HG02943 (cell line): ENCODE measurements around the gene PHF12.

Experiments
- ATAC-seq: cut with Tn5 transposase; IDR thresholded peaks from one replicate; pipeline ENCODE4 v1.9.1; 2021; ENCODE audit warnings: mild to moderate bottlenecking, low read depth, moderate library complexity; ENCODE audit not compliant: unreplicated experiment

The PHF12 gene

DNA sequence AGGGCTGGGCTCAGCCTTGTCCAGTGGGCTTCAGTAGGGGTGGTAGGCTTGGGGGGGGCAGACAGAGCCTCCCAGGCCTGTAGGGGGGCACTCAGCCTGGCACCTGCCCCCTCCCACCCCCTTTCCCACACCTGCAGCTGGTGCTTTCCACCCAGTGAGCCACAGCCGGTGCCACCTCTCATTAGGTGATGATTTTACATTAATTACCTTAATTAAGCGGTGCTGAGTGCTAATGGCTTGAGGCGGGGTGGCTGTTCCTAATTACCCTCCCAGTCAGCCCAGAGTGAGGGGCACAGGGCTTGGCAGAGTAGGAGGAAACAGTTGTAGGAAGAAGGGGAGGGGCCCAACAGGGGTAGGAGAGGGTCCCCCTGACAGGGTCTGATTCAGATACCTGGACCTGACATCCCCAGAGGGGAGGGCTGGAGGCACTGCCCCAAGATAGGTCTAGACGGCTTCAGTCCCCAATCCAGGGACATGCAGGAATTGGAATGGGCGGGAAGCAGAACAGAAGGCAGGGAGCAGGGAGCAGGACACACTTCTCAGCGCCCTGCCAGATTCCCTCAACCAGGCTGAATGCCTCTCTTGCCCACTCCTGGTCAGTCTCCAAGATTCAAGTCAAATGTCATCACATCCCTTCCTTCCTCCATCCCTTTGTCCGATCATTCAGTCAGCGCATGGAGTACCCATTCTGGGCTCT, 26.5 kb upstream of the PHF12 start:
- ATAC-seq = no peak

DNA sequence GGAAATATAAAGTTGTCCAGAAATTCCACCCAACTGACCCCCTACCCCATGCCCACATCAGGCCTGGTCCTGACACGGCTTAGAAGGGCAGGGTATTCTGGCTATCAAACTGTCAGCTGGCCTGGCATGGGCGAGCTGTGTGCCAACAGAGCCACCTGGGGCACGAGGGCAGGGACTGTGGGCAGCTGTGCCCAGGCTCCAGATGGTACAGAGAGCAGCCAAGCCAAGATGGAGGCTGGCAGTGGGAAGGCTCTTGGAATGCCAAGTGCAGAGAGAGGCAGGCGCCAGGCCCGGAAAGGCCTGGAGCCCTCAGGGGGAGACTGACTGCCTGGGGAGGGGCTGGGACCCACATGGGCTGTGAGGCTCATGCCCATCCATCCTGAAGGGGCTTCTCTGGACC, 24.3 kb upstream of the PHF12 start:
- no peak for ATAC-seq

DNA sequence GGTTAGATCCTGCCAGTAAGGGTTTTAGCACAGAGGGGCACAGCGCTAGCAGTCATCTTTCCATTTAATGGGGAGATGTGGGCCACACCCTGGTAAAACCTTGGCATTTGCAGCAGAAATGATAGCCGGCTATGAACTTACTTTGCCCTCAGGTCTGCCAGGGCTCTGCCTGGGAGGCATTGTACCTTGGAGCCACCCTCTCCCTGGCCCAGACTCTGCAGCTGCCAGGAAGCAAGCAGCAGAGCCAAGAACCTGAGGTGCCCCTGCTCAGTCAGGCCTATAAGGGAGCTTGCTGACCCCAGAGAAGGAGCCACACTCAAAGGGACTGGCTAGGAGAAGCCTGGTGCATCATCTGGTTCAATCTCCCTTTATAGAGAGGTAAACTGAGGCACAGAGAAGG, 23.7 kb upstream of the PHF12 start:
- no peak for ATAC-seq

DNA sequence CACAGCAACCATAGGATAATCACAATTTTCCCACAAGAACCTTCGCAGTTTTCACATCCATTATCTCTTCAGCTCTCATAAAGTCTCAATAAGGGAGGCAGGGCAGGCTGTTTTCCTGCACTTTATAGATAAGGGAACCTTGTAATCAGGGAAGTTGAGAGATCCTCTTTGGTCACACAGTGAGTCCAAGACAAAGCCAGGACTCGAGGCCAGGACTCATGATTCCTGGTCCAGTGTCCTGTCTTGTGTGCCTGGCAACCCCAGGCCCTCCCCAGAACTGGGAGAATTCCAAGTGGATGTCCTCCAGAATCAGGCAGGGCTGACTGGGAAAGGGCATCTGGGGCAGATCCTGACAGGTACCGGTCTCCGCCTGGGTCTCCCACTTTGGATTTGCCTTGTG, 23.1 kb upstream of the PHF12 start:
- no peak for ATAC-seq

DNA sequence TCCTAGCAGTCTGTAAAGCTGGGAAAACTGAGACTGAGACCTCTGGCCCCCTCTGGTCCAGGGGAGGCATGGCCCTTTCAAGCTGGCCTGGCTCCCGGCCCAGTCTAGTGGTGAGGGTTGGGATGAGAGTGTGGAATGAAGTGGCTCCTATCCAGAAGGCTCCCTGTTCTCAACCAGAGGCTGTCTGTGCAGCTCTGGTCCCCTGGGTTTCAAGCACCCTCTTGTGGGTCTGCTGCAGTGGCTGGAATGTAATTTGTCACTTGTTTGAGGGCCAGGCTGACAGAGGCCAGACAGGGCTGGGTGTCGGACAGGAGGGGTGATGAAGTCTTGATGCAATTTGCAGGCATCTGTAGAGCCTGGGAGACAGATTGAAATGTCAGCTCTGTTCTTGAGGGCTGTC, 22.1 kb upstream of the PHF12 start:
- ATAC-seq = no peak

DNA sequence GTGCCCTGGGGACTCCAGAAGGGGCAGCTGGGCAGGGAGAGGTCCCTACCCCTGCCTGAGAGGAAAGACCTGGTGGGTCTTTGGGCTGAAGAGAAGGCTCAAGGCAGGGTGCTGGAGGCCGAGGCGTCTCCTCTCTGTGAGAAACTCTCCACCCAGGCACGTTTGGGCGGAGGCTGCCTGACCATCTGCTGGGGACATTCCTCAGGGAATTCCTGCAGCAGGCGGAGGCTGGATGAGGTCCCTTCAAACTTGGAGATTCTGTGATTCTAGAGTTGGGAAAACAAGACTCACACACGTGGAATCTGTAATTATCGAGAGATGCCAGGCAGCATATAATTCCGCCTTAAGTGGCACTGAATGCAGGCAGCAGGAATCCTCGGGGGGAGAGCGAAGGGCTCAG, 21.1 kb upstream of the PHF12 start:
- ATAC-seq = no peak

DNA sequence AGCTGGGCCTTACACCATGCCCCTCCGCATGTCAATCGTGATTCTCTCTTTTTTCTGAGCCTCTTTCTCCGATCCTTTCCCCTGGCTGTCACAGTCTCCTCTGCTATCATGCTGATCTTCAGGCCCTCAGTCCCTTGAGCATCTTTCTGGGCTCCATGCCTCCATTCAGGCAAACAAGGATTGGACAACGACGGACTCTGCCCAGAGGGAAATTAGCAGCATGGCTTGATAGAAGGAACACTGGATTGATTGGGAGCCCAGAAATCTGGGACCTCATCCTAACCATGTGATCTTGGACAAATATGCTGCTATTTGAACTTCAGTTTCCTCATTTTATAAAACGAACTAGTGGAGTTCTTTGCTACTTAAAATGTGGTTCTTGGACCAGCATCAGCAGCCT, 19.6 kb upstream of the PHF12 start:
- no peak for ATAC-seq

DNA sequence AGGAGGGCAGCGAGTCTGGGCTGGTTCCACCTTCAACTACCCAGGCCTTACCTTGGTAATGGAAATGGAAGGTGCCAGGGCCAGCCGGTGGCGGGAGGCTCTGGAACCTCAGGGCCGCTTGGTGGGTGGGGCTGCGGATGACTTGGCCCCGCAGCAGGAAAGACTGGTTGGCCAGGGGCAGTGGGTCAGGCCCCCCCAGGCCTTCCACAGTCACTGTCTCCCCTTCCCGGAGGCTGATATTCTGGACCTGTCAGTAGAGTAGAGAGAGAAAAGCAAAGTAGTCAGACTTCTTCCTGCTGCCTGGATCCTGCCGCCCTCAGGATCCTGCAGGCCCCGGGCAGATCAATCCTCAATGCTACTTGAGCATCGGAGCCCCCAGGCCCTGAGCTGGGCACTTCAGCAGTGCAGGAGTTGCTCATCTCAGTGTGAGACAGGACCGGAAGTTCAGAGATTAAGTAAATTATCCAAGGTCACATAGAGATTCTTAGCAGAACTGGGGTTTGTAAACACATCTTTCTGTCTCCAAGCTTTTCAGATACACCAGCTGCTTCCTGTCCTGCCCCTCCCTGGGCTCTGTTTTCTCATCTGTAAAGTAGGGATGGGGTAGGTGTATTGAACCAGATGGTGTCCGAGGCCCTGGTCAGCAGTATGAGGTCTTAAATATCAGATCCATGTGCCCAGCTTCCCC, 18.5 kb upstream of the PHF12 start:
- ATAC-seq = no peak

DNA sequence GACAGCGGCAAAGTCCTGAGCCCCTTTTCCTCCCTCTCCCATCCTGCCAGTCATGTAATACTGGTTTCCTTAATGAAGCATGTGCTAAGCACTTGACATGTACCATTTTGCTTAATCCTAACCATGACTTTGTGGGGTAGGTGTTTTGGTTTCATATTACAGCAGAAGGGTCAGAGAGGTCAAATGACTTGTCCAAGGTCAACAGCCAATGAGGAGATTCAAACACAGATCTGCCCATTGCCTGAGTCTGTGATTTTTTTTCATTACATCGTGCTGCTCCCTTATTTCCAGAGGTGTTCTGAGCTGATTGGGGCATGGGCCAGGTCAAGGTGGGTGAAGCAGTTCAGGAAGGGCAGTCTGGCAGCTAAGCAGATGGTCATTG, 17.6 kb upstream of the PHF12 start:
- ATAC-seq = no peak

DNA sequence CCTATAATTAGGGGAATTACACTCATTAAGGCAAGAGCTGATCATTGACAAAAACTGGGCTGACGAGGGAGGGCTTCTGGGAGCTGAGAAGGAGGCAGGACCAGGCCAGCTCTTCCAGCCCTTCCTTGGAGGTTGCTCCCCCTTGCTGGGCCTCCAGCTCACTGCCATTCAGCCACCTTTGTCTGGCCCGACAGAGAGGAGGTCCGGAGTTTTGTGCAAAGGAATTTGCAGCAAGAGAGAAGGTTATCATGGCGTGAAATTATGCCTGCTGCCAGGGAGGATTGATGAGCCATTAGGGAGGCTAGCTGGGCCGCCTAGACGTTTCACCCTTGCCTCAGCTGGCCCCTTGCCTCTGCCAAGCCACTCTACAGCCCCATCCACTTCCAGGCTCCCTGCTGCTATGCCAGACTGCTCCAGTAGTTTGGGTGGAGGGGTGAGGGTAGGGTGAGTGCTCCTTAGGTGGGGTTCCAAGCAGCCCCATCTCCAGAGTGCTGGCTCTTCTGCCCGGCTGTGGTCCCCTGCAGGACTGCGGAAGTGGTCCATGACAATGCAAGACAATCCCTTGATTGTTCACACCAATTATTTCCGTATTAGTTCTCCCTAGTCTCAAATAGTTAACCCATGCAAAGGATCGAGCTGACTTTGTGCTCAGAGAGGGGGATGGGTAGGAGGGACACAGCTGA, 17.1 kb upstream of the PHF12 start:
- no peak for ATAC-seq

DNA sequence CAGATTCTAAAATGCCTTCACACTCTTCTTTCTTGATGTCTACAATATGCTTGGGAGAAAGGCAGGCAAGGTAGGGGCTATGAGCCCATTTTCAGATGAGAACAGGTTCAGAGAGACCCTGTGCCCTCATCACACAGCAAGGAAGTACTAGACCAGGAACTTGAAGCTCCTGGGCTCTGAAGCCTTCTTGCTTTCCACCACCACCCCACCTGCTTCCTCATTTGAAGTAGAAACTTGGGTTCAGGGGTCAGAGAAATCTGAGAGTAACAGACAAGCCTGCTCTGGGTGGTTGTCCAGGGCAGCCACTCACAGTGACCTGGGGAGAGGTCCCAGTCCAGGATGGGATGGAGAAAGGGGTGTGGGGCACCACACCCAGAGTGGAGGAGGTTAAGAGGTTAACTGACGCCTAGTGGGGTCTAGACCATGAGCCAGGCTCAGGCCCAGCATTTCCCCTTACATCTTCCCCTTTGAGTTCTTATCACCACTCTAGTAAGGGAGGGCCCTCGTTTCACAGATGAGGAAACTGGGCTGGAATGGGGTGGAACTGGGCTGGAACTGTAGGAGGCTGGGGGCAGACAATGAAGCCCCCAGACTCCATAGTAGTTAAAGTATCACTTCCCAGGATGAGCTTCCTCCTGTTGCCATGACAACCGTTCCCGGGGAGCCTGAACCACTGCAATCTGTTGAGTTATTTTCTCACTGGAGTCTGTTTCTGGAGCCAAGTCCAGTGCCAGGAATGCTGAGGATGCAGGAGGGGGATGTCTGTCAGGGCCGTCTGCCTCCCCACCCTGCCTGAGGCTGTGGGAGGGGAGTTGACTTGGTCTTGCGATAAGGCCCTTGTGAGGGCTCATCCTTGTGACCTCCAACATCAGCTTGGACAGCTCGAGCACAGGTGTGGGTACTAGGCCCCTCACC, 16.2 kb upstream of the PHF12 start:
- no peak for ATAC-seq

DNA sequence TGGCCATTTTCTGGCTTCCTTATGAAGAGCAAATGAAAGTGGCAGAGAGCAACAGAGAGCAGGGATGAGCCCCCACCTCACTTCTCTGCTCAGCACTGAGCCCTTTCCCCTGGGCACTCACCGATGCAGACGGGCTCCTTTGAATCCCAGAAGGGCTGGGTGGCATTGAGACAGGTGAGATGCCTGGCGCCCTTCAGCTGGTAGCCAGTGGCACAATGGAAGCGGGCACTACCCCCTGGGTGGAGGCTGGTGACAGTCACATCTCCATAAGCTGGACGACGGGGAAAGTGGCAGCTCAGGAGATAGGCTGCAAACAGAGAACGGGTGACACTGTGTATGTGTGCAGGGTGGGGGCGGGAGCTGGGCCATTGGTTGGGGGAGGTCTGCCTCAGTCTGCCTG, 12.5 kb upstream of the PHF12 start:
- no peak for ATAC-seq

DNA sequence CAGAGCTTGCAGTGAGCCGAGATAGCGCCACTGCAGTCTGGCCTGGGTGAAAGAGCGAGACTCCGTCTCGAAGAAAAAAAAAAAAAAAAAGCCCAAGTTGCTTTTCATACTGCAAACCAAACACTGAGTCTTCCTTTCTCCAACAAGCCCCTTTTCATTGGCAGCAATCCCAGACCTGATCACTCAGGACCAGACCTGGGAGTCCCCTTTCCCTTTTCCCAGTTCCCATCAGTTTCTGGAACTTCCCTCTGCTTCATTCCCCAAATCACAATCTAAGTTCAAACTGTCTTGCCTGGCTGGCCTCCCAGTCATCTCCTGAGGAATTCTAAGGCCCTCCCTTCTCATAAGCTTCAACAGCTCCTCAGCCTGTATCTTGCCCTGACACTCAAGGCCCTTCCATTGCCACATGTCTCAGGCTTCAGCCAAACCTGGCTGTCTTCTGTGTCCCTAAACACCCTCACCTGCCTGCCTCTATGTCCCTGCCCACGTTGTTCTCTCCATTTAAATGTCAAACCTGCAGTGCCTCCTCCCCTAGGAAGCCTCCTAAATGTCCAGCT, 11.8 kb upstream of the PHF12 start:
- ATAC-seq = no peak

DNA sequence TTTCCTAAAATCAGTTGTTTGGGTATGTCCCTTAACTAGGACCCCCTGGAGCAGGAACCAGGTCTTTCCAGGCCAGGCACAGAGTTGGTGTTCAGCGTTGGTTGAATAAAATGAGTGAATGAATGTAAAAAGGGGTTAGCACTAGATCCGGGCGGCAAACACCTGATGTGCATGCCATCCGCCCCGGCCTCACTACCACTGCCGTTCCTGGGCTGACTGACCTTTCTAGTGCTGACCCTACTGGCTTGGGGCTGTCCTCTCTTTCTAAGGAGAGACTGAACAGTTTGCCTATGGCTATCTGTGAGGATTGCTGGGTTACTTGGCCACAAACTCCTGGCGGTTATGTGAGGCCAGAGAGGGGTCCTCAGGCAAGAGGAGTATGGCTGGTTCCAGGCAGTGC, 10.1 kb upstream of the PHF12 start:
- no peak for ATAC-seq

DNA sequence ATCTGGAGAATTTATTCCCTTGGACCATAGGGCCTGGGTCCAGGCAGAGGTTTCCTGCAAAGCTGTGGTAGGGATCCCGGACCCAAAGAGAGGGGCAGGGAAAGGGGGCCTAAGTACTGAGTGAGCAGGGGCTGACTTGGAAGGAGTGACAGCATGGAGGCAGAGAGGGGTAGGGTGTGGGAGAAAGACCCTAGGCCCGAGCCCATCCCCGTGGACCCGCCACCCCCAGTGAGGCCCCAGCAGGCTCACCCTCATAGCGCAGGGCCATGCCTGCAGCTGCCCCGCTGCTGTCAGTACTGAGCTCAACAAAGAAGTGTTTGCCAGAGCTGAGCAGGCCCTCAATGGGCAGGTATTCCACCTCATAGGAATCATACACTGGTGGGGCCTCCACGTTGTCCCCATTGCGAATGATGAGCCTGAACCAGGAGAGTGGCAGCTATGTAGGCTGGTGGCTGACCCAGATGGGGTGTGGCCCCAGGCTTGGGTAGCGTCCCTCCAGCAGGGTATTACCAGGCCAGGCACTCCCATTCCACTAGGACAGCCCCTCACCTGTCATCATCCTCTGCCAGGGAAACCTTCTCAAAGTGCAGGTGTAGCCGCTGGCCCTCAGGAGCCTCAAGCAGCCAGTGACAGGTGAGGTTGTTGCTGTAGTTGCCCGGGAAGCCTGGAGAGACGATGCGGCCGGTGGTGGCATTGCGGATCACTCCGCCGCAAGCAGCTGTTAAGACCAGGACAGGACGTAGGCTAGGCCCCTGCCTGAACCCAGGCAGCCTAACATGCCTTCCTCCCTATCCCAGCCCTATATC, 9.1 kb upstream of the PHF12 start:
- no peak for ATAC-seq

DNA sequence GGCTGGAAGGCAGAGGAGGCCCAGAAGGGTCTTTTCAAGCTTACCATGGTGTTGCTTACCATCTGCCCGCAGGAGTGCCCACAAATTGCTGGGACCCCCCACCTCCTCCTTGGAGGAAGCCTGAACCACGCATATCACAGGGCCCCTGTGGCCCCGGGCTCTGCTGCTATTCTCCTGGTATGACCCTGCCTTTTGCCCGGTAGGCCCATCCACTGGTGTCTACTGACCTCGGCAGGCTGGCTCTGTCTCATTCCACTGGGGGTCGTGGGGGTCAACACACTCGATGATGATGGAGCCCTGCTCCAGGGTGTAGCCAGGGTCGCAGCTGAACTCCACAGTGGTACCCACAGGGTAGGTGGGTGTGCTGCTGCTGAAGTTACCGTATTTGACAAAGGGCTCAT, 8.2 kb upstream of the PHF12 start:
- no peak for ATAC-seq

DNA sequence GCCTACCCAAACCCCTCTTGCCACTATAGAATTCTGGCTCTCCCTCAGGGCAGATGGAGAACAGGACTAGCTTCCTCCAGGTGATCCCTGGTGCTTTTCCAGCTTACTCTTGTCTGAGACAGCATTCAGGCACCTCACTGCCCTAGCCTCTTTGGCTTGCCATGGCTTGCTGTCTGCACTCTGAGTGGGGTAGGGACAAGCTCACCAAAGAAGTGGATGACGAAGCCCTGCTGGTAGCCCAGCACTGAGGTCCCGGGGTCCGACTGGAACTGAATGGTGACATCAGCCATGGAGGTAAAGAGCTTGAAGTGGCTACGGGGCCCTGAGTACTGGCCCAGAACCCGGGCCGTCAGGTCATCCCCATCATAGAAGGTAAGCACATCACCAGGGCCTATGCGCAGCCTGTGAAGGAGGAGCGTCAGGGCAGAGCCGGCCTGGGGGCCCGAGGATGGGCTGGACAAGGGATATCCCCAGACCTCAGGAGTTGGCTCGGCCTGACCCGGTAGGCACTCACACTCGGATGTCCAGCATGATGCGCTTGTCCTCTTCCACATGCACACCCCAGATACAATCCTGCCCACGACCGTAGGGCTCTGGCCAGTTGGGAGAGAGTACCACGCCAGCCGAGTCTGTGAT, 7.6 kb upstream of the PHF12 start:
- no peak for ATAC-seq

DNA sequence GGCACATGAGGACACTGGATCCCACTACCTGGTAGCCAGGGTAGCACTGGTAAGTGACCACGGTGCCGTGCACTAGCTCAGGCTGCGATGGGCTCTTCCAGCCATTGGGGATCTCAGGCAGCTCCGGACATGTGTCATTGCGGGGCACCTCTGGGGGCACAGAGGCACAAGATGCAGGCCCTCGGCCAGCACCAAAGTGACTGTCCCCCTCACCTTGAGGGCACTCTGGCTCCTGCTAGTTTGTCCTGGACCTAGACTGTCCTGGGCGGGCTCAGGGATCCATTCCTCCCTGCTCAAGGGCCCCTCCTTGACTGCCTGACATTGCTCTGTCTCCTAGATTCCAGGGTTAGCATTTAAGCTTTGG, 6.7 kb upstream of the PHF12 start:
- ATAC-seq = no peak

DNA sequence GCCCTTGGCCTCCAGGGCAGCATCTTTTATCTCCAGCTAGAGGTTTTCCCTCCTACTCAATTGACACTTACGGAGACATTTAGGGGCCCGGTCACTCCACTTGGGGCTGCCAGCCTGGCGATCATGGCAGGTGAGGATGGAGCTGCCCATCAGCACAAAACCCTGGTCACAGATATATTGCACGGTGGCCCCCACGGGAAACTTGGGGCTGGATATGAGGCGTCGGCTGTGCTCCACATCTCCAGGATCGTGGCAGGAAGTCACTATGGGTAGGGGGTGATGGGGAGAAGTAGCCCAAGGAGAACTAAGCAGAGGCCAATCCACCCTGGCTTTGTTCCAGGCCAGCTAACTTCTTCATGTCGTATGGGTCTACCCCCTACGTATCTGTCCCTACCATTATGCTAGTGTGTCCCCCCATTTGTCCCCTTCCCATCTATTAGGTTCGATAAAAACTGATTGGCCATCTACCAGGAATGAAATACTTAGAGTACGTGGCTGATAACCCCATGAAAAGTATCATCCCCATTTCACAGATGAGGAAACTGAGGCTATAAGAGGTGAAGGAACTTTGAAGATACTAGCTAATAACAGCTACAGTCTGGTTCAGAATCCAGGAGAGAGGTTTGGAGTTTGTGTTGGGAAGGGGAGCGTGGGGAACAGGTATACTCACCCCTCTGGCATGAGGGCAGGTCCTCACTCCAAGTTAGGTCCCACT, 6.1 kb upstream of the PHF12 start:
- no peak for ATAC-seq
